Stimulated activated CD4-positive, alpha-beta T cell treated with anti-CD3 and anti-CD28 coated beads, Interleukin-1b, Interleukin-23, amount 100 ng/mL, for 24 hours (primary cell): ENCODE data around the gene MLST8.
"Not testable (repeated sequence)": the region's sequence is repeated elsewhere in the genome, so short reads cannot be mapped to it uniquely, and the experiment has no call there.

Source experiments
- DNase-seq, 4 experiments: peaks; one replicate each; pipeline ENCODE4 v3.0.0-alpha.2; 2020; ENCODE audit warnings: low read depth in 4 of 4, low spot score in 1 of 4

MLST8 gene

DNA sequence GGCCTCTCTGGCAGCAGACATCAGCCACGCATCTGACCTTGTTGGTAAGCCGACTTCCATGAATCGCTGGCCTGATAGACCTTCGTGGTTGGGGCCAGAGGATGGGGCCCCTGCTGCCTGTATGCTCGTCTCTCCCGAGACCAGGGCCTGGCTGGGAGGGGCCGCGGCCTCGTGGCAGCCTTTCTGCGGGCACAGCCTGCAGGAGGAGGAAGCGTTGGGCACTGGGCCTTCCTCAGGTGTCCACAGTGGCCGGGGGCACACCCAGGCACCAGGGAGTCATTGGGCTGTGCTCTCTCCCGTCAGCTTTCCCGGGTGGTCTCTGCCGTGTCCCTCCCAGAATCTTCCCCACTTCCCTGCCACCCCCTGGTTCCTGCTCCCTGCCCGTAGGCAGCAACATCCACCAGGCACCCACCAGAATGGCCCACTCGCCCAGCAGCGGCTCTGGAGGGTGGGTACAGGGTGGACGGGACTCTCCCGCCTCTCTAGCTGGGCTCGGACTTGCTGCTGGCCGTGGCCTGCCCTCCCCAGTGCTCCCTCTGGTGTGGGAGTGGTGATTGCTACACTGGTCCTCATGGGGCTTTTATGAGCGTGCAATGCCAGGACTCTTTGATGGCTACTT lies 24.5 kb downstream of the MLST8 start:
- no peak for DNase-seq

DNA sequence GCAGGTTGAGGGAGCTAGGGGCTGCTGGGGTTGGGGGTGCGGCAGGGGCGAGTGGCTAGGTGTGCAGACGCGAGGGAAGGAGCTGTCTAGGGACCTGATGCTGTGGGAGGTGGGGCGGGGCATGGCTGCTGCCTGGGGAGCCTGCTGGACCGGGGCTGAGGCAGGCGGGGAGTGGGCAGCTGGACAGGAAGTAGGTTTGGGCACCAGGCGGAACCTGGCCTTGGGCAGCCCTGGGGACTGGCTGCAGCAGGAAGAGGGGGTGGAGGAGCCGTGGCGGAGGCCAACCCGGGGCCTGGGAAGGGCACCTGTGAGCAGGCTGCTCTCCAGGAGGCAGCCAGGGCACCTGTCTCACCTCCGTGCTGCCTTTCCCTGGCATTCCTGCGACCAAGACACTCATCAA lies 25.1 kb downstream of the MLST8 start:
- DNase-seq, result no peak

DNA sequence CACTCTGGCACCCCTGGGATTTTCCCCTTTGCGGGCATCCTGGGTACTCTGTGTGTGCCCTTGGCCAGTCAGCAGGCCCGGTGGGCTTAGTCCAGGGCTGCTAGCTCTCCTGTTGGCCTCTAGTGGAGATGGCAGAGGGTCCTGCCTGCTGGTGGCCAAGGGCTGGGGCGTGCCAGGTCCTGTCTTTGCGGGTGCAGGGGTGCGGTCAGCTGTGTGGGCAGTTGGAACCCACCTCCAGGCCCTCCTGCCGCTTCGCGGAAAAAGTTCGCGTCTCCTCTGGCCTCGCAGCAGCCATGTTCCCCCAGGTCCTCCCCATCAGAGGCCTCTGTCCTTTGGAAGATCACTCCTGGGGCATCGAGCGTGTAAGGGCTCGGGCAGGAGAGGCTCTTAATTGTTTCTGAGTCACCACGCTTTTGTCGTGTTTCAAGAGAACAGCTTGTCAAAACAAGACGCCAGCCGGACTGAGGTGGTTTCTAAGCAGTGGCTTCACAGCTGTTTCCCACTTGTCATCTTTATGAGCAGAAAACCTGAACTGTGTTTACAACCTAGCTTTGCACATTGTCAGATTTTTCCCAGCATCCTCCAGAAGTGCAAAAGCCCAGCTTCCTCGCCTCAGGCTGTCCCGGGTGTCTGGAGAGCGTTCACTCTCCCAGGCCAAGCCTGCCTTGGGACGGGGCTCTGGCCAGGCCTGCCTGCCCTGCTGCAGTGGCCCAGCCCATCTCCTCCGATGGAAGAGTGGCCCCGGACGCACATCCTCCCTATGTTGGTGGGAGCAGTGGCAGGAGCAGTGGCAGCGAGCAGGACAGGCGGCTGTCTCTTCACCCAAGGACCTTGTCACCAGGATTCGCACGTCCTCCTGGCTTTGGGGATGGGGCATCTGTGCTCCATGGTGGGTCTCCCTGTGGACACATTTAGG lies 26.0 kb downstream of the MLST8 start:
- DNase-seq, result no peak

DNA sequence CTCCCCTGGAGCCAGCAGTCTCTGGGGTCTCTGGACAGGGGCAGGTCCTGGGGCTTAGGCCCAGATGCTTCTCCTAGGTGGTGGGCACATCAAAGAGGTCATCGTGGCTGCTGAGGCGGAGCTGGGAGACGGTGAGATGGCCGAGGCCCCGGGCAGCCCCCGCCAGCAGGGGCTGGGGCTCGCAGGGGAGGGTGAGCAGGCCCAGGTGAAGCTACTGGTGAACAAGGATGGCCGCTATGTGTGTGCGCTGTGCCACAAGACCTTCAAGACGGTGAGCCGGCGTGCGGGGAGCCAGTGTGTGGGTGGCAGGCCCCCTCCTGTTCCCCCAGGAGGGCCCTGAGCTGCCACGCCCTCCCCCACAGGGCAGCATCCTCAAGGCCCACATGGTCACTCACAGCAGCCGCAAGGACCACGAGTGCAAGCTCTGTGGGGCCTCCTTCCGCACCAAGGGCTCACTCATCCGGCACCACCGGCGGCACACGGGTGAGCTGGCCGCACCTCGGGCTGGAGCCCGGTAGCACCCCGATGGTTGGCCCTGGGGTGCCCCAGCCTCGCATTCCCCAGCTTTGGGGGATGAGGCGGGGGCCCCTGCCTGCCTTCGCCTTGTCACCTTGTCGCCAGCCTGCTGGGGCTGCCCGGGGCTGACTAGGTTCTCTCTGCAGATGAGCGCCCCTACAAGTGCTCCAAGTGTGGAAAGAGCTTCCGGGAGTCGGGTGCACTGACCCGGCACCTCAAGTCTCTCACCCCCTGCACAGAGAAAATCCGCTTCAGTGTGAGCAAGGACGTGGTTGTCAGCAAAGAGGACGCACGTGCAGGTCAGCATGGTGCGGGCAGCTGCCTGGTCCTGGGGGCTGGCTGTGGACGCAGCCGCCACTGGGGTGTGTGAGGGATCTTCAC lies 27.1 kb downstream of the MLST8 start:
- DNase-seq, result no peak

DNA sequence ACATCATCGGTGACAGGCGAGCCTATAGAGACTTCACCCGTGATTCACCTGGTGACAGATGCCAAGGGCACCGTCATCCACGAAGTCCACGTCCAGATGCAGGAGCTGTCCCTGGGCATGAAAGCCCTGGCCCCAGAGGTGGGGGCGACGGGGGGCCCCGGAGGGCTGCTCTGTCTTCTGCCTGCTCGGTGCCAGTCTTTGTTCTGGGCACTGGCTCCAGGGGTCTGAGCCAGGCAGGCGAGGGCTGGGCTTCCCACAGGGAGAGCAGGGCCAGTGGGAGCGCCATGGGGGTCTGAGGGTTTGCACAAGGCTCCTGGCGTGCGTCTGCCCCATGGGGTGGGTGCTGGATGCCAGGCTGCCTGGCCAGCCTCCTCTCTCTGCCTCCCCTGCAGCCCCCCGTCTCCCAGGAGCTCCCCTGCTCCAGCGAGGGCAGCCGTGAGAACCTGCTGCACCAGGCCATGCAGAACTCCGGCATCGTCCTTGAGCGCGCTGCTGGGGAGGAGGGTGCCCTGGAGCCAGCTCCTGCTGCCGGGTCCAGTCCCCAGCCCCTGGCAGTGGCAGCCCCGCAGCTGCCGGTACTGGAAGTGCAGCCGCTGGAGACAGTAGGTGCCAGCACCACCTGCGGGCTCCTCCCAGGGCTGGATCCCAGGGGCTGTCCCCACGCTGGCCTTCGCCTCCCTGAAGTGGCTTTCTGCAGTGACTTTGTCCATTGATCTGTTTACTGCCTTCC lies 28.0 kb downstream of the MLST8 start:
- DNase-seq, result no peak

DNA sequence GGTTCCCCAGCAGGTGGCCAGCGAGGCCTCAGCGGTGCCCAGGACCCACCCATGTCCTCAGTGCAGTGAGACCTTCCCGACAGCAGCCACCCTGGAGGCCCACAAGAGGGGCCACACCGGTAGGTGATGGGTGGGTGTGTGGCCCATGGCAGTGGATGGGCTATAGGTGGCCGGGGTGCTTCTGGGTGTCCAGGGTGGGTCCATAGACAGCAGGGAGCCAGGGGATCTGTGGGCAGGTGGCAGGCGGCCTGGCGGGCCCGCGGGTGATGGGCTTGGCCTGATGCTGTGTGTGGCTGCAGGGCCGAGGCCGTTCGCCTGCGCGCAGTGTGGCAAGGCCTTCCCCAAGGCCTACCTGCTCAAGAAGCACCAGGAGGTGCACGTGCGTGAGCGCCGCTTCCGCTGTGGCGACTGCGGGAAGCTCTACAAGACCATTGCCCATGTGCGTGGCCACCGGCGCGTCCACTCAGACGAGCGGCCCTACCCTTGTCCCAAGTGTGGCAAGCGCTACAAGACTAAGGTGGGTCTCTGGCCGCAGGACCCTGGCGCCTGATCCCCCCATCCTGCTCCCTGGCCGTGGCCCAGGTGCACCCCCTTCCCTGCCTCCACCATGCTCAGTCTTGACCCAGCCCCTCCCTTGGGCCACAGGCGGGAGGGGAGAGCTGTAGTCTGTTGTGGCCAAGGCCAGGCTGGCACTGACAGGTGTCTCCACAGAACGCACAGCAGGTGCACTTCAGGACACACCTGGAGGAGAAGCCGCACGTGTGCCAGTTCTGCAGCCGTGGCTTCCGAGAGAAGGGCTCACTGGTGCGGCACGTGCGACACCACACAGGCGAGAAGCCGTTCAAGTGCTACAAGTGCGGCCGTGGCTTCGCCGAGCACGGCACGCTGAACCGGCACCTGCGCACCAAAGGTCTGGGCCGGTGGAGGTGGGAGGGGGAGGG lies 28.9 kb downstream of the MLST8 start:
- DNase-seq, result no peak

DNA sequence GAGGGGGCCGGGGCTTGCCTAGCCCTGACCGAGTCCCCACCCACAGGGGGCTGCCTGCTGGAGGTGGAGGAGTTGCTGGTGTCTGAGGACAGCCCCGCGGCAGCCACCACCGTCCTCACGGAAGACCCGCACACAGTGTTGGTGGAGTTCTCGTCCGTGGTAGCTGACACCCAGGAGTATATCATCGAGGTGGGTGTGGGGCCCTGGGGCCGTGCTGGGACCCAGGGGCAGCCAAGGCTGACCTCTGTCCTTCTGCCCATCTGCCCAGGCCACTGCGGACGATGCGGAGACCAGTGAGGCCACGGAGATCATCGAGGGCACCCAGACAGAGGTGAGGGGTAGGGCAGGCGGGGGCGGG lies 29.5 kb downstream of the MLST8 start:
- no peak for DNase-seq

DNA sequence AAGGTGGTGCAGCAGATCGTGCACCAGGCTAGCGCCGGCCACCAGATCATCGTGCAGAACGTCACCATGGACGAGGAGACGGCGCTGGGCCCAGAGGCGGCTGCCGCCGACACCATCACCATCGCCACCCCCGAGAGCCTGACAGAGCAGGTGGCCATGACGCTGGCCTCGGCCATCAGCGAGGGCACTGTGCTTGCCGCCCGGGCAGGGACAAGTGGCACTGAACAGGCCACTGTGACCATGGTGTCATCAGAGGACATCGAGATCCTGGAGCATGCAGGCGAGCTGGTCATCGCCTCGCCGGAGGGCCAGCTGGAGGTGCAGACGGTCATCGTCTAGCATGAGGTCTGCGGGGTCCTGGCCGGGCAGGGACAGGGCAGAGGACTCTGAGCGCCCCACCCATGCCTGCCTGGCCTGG lies 30.0 kb downstream of the MLST8 start:
- DNase-seq, result no peak

DNA sequence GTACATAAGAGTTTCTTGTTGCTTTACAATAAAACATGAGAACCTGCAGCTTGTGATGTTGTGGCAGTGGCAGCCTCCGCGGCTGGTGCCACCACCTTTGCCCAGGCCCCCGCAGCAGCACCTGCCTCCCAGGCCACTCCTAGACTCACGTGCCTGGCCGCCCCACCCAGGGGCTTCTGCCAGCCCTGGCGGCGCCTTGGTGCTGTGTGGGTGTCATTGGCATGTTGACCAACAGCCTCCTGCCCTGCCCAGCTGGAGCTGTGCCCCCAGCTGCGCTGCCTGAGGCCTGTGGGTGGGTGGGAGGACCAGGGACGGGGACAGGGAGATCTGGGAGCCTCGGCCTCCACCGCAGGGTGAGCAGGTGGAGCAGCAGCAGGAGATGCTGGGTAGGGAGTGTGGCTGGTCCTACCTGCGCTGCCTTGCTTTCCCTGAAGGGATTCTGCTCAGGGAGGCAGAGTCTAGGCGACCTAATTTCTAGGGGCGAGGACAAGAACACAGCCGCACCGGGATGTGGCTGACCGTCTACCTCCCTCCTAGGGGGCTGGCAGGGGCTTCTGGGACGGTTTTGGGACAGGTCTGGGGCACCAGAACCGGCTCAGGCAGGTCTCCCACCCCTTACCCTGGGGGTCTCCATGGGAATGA lies 30.6 kb downstream of the MLST8 start:
- no peak for DNase-seq

DNA sequence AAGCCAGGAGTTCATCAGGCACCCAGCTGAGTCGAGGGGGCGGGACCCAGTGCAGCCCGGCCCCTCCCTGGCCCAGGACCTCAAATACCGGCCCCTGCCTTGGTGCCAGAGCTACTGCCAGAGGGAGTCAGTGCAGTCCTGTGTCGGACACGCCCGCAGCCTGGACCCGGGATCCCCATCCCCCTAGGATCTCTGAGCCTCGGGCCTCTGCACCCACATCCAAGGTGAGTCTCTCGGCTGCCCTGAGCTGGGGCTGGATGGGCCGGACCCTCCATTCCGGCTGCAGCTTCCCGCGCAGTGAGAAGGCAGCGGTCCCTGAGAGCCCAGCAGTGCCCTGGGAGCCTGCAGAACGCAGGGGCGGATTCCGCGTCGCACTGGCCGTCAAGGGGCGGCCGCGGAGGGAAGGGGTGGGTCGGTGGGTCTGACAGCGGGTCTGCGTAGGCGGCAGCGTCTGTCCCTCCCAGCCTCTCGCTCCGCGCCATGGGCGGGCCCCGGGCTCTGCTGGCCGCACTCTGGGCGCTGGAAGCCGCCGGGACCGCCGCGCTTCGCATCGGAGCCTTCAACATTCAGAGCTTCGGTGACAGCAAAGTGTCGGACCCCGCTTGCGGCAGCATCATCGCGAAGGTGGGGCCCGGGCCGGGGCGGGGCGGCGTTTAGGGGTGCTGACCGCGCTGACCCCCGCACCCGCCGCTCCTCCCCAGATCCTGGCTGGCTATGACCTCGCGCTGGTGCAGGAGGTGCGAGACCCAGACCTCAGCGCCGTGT lies 31.3 kb downstream of the MLST8 start, which contains the start of gene DNASE1L2:
Gene DNASE1L2 (plus strand): TSS at position 108 of the 765 bp plus-strand sequence. CDS start 373 bp downstream, at position 481.
- DNase-seq, result no peak

DNA sequence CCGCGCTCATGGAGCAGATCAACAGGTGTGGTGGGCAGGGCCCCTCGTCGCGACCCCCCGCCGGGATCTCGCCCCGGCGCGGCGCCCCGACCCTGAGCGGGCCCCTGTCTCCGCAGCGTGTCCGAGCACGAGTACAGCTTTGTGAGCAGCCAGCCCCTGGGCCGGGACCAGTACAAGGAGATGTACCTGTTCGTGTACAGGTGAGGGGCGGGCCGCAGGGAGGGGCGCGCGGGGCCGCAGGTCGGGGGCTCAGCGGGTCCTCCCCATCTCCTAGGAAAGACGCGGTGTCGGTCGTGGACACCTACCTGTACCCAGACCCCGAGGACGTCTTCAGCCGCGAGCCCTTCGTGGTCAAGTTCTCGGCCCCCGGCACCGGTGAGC lies 31.8 kb downstream of the MLST8 start:
- DNase-seq, result no peak

DNA sequence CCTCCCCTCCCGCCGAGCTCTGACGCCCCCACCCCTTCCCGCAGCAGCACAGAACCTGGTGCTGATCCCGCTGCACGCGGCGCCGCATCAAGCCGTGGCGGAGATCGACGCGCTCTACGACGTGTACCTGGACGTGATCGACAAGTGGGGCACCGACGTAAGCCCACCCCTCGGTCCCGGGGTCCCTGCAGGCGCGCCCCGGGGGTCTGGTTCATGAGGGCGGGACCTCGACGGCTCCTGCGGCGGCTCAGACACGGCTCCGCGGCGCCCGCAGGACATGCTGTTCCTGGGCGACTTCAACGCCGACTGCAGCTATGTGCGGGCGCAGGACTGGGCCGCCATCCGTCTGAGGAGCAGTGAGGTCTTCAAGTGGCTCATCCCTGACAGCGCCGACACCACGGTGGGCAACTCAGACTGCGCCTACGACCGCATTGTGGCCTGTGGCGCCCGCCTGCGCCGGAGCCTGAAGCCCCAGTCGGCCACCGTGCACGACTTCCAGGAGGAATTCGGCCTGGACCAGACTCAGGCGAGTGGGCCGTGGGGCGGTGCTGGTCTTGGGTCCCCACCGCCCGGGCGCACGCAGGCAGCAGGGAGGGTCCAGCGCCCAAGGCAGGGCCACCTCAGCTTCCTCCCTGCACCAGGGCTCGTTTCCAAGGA lies 32.4 kb downstream of the MLST8 start:
- no peak for DNase-seq

DNA sequence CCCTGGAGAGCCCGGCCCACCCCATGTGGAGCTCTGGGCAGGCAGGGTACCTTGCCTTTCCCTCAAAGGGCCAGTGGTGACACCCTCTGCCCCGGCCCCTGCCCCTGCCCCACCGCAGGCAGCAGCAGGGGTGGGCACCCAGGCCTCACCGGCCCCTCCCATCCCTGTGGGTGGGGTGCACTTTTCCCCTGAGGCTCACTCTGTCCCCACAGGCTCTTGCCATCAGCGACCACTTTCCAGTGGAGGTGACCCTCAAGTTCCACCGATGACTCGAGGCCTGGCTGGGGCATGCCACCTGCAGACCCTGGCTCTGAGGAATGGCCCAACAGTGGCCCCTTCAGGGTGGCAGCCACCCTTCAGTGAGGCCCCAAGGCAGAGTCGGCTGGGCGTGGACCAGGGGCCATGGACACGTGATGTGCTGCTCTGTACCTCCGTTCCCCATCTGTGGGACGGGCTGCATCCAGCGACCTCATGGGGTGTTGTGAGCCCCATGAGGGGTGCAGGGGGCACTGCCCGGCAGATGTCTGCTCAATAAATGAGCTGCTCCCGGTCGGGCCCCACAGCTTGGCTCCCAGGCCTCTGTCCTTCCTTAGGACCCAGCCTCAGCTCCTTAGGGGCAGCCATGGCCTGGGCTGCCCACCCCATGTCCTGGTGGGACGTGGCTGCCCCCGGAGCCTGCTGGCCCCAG lies 33.0 kb downstream of the MLST8 start:
- no peak for DNase-seq

DNA sequence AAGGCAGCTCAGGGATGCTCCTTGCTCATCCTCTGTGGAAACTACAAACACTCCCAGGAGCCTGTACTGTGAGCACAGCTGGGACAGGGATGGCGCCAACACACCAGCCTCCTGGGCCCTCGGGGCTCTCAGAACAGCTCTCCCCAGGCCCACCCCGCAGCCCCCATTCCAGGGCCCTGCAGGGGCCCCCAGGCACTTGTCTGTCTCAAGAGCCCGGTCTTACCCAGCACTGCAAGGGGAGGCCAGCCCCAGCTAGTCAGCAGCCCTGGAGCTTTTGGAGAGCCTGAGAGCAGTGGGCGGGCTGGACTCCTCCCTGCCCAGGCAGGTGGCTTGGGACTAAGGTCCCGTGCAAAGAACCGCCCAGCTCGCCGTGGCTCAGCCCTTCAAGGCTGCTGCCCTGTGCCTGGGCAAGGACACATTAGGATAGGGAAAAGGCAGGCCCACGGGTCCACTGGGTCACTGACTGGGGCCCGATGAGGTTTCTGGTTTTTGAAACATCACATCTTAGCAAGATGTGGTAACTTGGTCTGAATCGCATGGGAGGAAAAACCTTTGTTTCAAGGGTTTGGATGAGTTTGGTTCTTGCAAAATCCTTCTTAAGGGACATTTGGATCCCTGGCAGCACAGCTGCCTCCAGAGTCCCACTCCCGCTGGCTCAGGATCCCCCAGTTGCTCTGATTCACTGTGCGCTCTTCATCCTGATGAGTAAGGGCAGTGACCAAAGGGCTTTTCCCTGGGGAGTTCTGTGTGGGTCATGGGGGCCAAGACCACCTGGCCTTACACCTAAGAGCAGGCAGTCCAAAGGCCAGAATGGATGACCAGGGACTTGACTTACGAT lies 33.8 kb downstream of the MLST8 start:
- DNase-seq, result no peak

DNA sequence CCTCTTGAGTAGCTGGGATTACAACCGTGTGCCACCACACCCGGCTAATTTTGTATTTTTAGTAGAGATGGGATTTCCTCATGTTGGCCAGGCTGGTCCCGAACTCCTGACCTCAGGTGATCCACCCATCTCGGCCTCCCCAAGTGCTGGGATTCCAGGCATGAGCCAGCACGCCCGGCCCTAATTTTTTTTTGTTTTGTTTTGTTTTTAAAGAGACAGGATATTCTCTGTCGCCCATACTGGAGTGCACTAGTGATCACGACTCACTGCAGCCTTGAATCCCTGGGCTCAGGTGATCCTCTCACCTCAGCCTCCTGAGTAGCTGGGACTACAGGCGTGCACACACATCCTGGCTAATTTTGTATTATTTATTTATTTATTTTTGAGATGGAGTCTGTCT lies 35.1 kb downstream of the MLST8 start:
- not testable (repeated sequence) for DNase-seq

DNA sequence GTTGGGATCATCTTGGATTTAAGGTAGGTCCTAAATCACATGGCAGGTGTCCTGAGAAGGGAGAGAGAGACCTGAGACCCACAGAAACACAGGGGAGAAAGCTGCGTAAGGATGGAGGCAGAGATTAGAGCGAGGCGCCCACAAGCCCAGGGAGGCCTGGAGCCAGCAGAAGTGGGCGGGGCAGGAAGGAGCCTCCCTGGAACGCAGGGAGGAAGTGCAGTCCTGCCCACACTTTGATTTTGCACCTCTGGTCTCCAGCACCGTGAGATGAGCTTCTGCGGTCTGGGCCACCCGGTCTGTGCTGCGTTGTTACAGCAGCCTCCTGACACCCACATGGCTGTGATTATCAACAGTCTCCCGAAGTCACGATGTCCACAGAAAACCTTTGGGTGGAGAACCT lies 37.3 kb downstream of the MLST8 start:
- DNase-seq, result no peak
